ELR (cell line): ENCODE data around the gene EEF1AKMT1.
A peak's percentile ranks its signal among the peaks of the same experiment; 100 is the strongest.

Experiments
- DNase-seq: peaks from one replicate; pipeline ENCODE4 v3.0.0-alpha.2; 2015; ENCODE audit warnings: low read depth

EEF1AKMT1 gene

GRCh38 chr13:20773194-20774080, at the start of gene EEF1AKMT1:
Gene EEF1AKMT1, minus strand, starts transcription at chr13:20773961. Its CDS starts 16,363 bp downstream, at chr13:20757598.
- DNase-seq = peak; percentile 94

GRCh38 chr13:20823071-20823470, 49.3 kb upstream of the EEF1AKMT1 start:
- DNase-seq = no peak

GRCh38 chr13:20822406-20822805, 48.6 kb upstream of the EEF1AKMT1 start:
- no peak for DNase-seq

- no peak for DNase-seq
Observed at GRCh38 chr13:20819715-20820114, 46.0 kb upstream of the EEF1AKMT1 start.

GRCh38 chr13:20815464-20815863, 41.7 kb upstream of the EEF1AKMT1 start:
- DNase-seq = peak; percentile 72

GRCh38 chr13:20814224-20814910, 40.6 kb upstream of the EEF1AKMT1 start:
- peak; percentile 98 for DNase-seq

- no peak for DNase-seq
Observed at GRCh38 chr13:20812890-20813289, 39.1 kb upstream of the EEF1AKMT1 start.

- no peak for DNase-seq
Observed at GRCh38 chr13:20810808-20811207, 37.0 kb upstream of the EEF1AKMT1 start.

GRCh38 chr13:20808874-20809273, 35.1 kb upstream of the EEF1AKMT1 start:
- DNase-seq = no peak

GRCh38 chr13:20803180-20803965, 29.6 kb upstream of the EEF1AKMT1 start:
- peak; percentile 28 for DNase-seq

GRCh38 chr13:20801707-20802106, 27.9 kb upstream of the EEF1AKMT1 start:
- DNase-seq = no peak

- DNase-seq = peak; percentile 63
Observed at GRCh38 chr13:20799726-20800416, 26.1 kb upstream of the EEF1AKMT1 start.

GRCh38 chr13:20798027-20798426, 24.3 kb upstream of the EEF1AKMT1 start:
- no peak for DNase-seq

GRCh38 chr13:20796791-20797508, 23.2 kb upstream of the EEF1AKMT1 start:
- peak; percentile 57 for DNase-seq

GRCh38 chr13:20789665-20790064, 15.9 kb upstream of the EEF1AKMT1 start:
- DNase-seq = no peak

- DNase-seq = no peak
Observed at GRCh38 chr13:20788312-20788711, 14.6 kb upstream of the EEF1AKMT1 start.

GRCh38 chr13:20787180-20787579, 13.4 kb upstream of the EEF1AKMT1 start:
- no peak for DNase-seq

- DNase-seq = no peak
Observed at GRCh38 chr13:20782116-20782708, 8.5 kb upstream of the EEF1AKMT1 start.

GRCh38 chr13:20780317-20780716, 6.6 kb upstream of the EEF1AKMT1 start:
- DNase-seq = no peak

GRCh38 chr13:20779405-20779804, 5.6 kb upstream of the EEF1AKMT1 start:
- DNase-seq = no peak

- no peak for DNase-seq
Observed at GRCh38 chr13:20778311-20778710, 4.5 kb upstream of the EEF1AKMT1 start.
